KMS-11 (cell line): ENCODE results near the gene ICE2.

Experiments
- H2AFZ ChIP-seq: fragments of 200-600 bp; sonication (generic); 2 replicates; pipeline ENCODE4 v1.6.1; 2016; ENCODE audit warnings: antibody characterized with exemption, mixed run types, low read depth
- H3K27ac ChIP-seq: fragments of 200-600 bp; sonication (generic); 2 replicates; pipeline ENCODE4 v1.6.1; 2016; ENCODE audit warnings: mild to moderate bottlenecking, mixed run types
- H3K27me3 ChIP-seq: fragments of 200-600 bp; sonication (generic); 2 replicates; pipeline ENCODE4 v1.6.1; 2017; ENCODE audit warnings: mild to moderate bottlenecking, low read depth, mixed run types, moderate library complexity; ENCODE audit not compliant: insufficient read depth
- H3K36me3 ChIP-seq: fragments of 200-600 bp; sonication (generic); 2 replicates; pipeline ENCODE4 v1.6.1; 2017; ENCODE audit warnings: mild to moderate bottlenecking, mixed run types; ENCODE audit not compliant: insufficient read depth
- H3K4me1 ChIP-seq: fragments of 200-600 bp; sonication (generic); 2 replicates; pipeline ENCODE4 v1.6.1; 2016; ENCODE audit warnings: mild to moderate bottlenecking, low read depth, mixed run types; ENCODE audit not compliant: poor library complexity, severe bottlenecking
- H3K4me2 ChIP-seq: fragments of 200-600 bp; sonication (generic); 2 replicates; pipeline ENCODE4 v1.7.0; 2016; ENCODE audit warnings: mild to moderate bottlenecking, mixed run types
- H3K4me3 ChIP-seq: fragments of 200-600 bp; sonication (generic); IDR thresholded peaks from 2 replicates; pipeline ENCODE4 v1.6.1; 2017; ENCODE audit warnings: low read depth, low read length, mixed read lengths; ENCODE audit not compliant: insufficient read depth
- H3K79me2 ChIP-seq: fragments of 200-600 bp; sonication (generic); 2 replicates; pipeline ENCODE4 v1.6.1; 2016; ENCODE audit warnings: low read depth, mixed run types; ENCODE audit not compliant: insufficient read depth
- H3K9ac ChIP-seq: fragments of 200-600 bp; sonication (generic); 2 replicates; pipeline ENCODE4 v1.6.1; 2016; ENCODE audit warnings: mild to moderate bottlenecking, mixed run types
- H4K20me1 ChIP-seq: fragments of 200-600 bp; sonication (generic); 2 replicates; pipeline ENCODE4 v1.6.1; 2016; ENCODE audit warnings: mild to moderate bottlenecking, mixed run types; ENCODE audit not compliant: insufficient read depth
- TF ChIP-seq, protein P1 (sequence below): fragments of 200-600 bp; sonication (generic); conservative IDR thresholded peaks from 2 replicates; pipeline ENCODE4 v1.6.1; 2017; ENCODE audit warnings: low read depth, mild to moderate bottlenecking, antibody characterized with exemption, low read length, moderate library complexity, mixed read lengths

Gene ICE2

DNA sequence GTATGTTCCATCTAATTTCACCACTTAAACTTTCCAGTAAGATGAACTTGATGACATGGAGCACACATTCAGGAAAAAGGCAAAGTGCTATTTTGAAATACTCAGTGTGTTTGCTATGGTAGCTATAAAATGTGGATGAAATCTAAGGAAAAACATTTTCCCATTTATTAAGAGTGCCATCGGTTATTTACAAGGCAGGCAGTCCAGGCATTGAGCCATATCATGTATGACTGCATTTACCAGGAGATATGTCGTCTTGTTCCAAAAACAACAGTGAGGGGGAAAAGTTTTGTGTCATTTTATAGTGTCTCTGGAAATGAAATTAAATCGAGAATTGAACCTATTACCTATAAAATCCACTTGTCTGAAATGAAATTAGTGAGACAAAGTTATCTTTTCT lies 94.9 kb downstream of the ICE2 start:
- Histone ChIP-seq H3K9ac (no peak overlapping the region), H3K27me3 (no peaks in the 10 kb centered on the region)

DNA sequence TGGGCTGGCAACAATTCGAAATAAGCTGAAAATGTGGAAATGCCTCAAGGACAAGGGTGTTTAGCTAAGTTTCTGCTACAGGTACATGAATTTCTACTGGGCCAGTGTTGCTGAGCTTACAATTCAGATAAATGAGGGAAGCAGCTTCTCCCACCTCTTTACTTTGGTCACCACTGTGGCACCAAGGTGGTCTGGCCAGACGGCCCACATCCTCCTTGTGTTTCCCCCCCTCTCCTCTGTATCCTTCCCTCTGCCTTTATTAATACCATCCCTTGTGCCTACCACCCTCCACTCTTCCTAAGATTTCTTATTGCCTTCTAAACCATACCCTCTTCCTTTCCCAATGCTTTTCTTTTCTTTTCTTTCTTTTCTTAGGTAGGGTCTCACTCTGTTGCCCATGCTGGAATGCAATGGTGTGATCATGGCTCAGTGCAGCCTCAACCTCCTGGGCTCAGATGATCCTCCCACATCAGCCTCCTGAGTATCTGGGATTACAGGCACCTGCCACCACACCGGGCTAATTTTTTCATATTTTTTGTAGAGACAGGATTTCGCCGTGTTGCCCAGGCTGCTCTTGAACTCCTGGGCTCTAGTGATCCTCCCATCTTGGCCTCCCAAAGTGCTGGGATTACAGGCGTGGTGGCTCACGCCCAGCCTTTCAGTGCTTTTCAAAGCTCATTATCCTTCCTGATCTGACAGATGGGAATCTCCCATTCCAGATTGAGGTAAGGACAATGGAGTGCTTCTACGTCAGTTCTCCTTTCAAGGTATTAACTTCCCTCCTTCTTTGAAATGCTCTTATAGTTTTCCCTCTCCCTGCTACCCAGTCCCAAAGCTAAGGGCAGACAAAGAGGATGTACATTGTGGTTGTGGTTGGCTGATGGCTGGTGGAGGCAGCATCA lies 95.9 kb downstream of the ICE2 start:
- H3K9ac ChIP-seq, result no peak overlapping the region
- H3K4me3 ChIP-seq, result no peak overlapping the region
- TF ChIP-seq, protein P1, sequence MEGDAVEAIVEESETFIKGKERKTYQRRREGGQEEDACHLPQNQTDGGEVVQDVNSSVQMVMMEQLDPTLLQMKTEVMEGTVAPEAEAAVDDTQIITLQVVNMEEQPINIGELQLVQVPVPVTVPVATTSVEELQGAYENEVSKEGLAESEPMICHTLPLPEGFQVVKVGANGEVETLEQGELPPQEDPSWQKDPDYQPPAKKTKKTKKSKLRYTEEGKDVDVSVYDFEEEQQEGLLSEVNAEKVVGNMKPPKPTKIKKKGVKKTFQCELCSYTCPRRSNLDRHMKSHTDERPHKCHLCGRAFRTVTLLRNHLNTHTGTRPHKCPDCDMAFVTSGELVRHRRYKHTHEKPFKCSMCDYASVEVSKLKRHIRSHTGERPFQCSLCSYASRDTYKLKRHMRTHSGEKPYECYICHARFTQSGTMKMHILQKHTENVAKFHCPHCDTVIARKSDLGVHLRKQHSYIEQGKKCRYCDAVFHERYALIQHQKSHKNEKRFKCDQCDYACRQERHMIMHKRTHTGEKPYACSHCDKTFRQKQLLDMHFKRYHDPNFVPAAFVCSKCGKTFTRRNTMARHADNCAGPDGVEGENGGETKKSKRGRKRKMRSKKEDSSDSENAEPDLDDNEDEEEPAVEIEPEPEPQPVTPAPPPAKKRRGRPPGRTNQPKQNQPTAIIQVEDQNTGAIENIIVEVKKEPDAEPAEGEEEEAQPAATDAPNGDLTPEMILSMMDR, result no peak
- H3K4me1 ChIP-seq, result peaks cover under 1% of the 10 kb centered on the region
- peaks cover 41% of the 10 kb centered on the region for H3K79me2 ChIP-seq
- H3K27ac ChIP-seq, result no peak overlapping the region
- H4K20me1 ChIP-seq, result 0 out of 2 replicates have a peak, but pooled peaks cover 5% of the 10 kb centered on the region
- H3K4me2 ChIP-seq, result no peak overlapping the region
- H3K36me3 ChIP-seq, result no peaks in the 10 kb centered on the region
- H2AFZ ChIP-seq, result no peak overlapping the region
- H3K27me3 ChIP-seq, result no peaks in the 10 kb centered on the region

More for the DNA sequence above, 94.9 kb downstream of the ICE2 start:
- TF ChIP-seq, protein P1, result no peak
- no peak overlapping the region for H2AFZ ChIP-seq
- H3K4me2 ChIP-seq, result no peak overlapping the region
- no peak overlapping the region for H3K27ac ChIP-seq
- H3K4me1 ChIP-seq, result peaks cover 10% of the 10 kb centered on the region
- H4K20me1 ChIP-seq, result 0 out of 2 replicates have a peak, but pooled peaks cover 8% of the 10 kb centered on the region
- H3K79me2 ChIP-seq, result peaks cover 51% of the 10 kb centered on the region
- no peak overlapping the region for H3K4me3 ChIP-seq
- no peaks in the 10 kb centered on the region for H3K36me3 ChIP-seq

DNA sequence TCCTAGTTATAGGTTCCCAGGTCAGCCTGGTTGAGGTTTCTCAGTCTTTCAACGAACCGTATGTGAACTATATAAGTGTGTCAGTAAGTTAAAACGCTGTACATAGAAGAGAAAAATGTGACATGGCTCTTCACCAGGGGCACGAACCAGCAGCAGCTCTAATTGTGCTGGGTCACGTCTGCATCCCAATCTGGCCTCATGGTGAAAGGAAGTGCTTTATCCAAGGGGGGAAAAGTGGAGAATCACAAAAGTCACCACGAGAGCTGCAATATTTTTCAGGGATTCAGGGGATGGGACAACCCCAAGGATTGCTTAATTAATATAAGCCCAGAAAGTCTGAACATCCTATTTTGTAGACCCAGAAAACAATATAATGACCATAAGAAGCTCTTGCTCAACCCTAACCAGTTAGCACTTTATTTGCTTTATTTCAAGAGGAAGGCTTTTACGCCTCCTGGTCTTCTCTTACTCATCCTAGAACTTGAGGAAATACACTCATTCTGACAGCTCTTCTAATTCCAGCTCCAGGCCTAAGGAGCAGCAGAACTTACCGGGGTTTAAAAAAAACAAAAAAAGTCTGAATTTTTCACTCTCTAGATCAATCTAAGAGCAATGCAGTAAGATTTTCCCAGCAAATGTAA lies 97.7 kb downstream of the ICE2 start:
- TF ChIP-seq, protein P1, result no peak
- Histone ChIP-seq H4K20me1 (no peaks in the 10 kb centered on the region), H3K36me3 (no peaks in the 10 kb centered on the region), H3K4me2 (no peak overlapping the region), H3K79me2 (peaks cover 23% of the 10 kb centered on the region), H3K27me3 (no peaks in the 10 kb centered on the region), H3K27ac (no peak overlapping the region), H3K9ac (no peak overlapping the region), H3K4me1 (no peaks in the 10 kb centered on the region), H3K4me3 (no peak overlapping the region), H2AFZ (no peak overlapping the region)

DNA sequence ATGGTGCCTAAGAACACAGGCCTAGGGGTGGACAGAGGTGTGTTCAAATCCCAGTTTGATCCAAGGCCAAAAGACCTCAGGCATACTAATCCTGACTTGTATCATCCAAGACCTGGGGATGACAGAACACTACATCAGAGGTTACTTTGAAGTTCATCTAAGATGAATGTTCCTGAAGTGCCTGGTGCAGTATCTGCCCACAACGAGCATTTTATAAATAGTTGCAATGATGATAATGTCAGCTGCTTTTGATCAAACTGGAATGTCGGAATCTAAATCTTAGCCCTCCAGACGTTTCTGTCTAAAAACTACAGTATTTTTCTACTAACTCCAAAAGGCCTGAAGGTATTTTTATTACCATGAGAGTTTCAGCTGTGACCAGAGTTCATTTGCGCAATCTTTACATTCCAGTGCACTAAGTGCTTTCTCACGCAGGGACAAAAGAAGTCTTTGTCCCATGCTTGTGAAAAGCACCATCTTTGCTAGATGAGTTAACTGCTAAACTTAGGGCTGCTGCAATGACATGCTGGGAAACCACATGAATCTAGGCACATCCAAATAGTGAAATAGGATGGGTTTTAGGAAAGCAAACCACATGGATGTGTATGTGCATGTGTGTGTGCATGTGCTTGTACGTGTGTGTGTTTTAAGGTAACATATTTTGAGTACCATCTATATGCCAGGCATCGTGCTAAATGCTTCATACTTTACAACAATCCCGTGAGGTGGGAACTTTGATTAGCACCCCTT lies 99.2 kb downstream of the ICE2 start:
- H3K4me3 ChIP-seq, result no peak overlapping the region
- no peaks in the 10 kb centered on the region for H4K20me1 ChIP-seq
- H3K4me1 ChIP-seq, result no peaks in the 10 kb centered on the region
- no peak overlapping the region for H3K4me2 ChIP-seq
- H2AFZ ChIP-seq, result no peak overlapping the region
- TF ChIP-seq, protein P1, result no peak
- H3K79me2 ChIP-seq, result peaks cover 11% of the 10 kb centered on the region; the same call in 1 of the 2 replicates
- H3K36me3 ChIP-seq, result no peaks in the 10 kb centered on the region
- H3K9ac ChIP-seq, result no peak overlapping the region
- H3K27me3 ChIP-seq, result no peaks in the 10 kb centered on the region
- H3K27ac ChIP-seq, result no peak overlapping the region
